Activated naive CD4-positive, alpha-beta T cell treated with anti-CD3 and anti-CD28 coated beads, Interleukin-2, amount 50 U/mL, for 72 hours (primary cell): Measurements from ENCODE around the gene LRP1B. TPM values are rescaled to one million over a fixed set of nuclear protein-coding genes. Genes with fewer than 3 reads are reported as not detected.

Experiments used
- ATAC-seq, 2 donors: fragments of 150-1000 bp; cut with Tn5 transposase; 2 replicates each; pipeline ENCODE4 v1.10.0; 2021; ENCODE audit warnings: mild to moderate bottlenecking in 2 of 2, moderate library complexity in 2 of 2
- DNase-seq, 2 donors: peaks; one replicate each; pipeline ENCODE4 v3.0.0; 2021 to 2022; ENCODE audit warnings: low spot score in 2 of 2
- H3K27ac Mint-ChIP-seq, 2 donors: one replicate each; pipeline ENCODE4 v1.8.0; 2022; ENCODE audit warnings: mild to moderate bottlenecking in 2 of 2, mixed read lengths in 2 of 2
- H3K36me3 Mint-ChIP-seq, 2 donors: one replicate each; pipeline ENCODE4 v1.8.0; 2022; ENCODE audit warnings: mixed read lengths in 2 of 2
- H3K9me3 Mint-ChIP-seq, 2 donors: one replicate each; pipeline ENCODE4 v1.8.0; 2022; ENCODE audit warnings: mixed read lengths in 2 of 2
- total RNA-seq, 2 donors: library from RNA; stranded (reverse); gene quantifications; one replicate each; pipeline ENCODE4 v1.2.3, GENCODE V29; 2022

LRP1B gene
- total RNA-seq, 2 donors from 2014 or later, result not detected

GRCh38 chr2:141075753-141076152 lies 1055.1 kb downstream of the LRP1B start:
- Mint-ChIP-seq H3K27ac (no peak overlapping the region), H3K9me3 (peaks cover 0 to 4% of the 10 kb centered on the region in 2 donors), H3K36me3 (no peaks in the 10 kb centered on the region)
- DNase-seq (no peak), ATAC-seq (no peak)

DNA sequence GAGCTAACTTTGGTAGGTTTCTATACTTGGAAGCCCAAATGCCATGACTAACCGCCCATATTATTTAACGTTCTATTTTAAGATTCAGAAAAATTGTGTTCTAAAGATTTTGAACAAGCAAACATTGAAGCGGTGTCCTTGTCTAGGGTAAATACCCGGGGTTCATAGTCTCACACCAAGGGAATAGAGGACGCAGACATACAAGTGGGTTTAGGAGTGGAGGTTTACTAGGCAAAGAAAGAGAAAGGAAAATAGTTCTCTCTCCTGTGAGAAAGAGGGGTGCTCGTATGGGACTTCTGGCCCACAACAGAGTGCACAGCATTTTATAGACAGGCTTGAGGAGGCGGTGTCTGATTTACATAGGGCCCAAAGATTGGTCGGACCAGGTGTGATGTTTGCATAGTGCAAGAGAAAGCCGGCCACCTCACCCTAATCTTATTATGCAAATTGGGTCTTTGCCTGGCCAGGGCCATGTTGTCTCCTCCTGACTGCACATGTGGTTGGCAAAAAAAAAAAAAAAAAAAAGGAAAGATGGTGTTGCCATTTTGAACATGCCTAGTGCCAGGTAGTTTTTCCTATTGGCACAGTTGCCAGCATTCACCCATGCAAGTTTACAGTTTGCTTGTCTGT lies 1062.6 kb downstream of the LRP1B start:
- no peaks in the 10 kb centered on the region for H3K36me3 Mint-ChIP-seq
- no peak for ATAC-seq
- DNase-seq, result no peak
- no peak overlapping the region for H3K27ac Mint-ChIP-seq
- H3K9me3 Mint-ChIP-seq, result peaks cover 12 to 21% of the 10 kb centered on the region in 2 donors

GRCh38 chr2:141065042-141065441 lies 1065.8 kb downstream of the LRP1B start:
- ATAC-seq (no peak), DNase-seq (no peak)
- no peaks in the 10 kb centered on the region for H3K36me3 Mint-ChIP-seq
- H3K27ac Mint-ChIP-seq, result no peak overlapping the region
- H3K9me3 Mint-ChIP-seq, result peaks cover 12 to 21% of the 10 kb centered on the region in 2 donors

- DNase-seq, result no peak
- H3K36me3 Mint-ChIP-seq, result no peaks in the 10 kb centered on the region
- ATAC-seq, result no peak
- no peak overlapping the region for H3K27ac Mint-ChIP-seq
- peaks cover 12 to 21% of the 10 kb centered on the region in 2 donors for H3K9me3 Mint-ChIP-seq
Measured at GRCh38 chr2:141063406-141063805, 1067.4 kb downstream of the LRP1B start.

DNA sequence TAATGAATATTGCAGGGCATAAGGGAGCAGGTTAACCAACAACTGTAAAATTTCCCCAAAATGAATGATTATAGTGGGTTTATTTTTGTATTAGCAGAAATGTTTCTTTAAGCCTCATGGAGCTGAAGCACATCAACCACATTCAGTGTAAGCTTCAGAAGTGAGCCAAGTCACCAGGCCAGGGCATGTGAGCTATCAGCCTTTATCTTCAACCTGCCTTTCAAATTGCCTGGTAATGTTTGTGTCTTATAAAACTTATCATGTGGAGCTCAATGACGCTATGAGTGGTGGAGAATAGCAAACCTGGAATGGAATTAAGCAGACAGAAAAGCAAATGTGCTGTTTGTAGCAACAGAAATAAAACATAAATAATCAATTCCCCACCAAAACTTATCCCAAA lies 1068.4 kb downstream of the LRP1B start:
- no peak for DNase-seq
- ATAC-seq, result no peak
- H3K9me3 Mint-ChIP-seq, result peaks cover 9 to 14% of the 10 kb centered on the region in 2 donors
- H3K27ac Mint-ChIP-seq, result no peak overlapping the region
- no peaks in the 10 kb centered on the region for H3K36me3 Mint-ChIP-seq

- Mint-ChIP-seq H3K27ac (no peak overlapping the region), H3K36me3 (no peaks in the 10 kb centered on the region), H3K9me3 (peaks cover 7 to 11% of the 10 kb centered on the region in 2 donors)
- ATAC-seq (no peak), DNase-seq (no peak)
Measured at GRCh38 chr2:141062031-141062430, 1068.8 kb downstream of the LRP1B start.

- H3K36me3 Mint-ChIP-seq, result no peaks in the 10 kb centered on the region
- no peak for ATAC-seq
- H3K9me3 Mint-ChIP-seq, result peaks cover 6 to 9% of the 10 kb centered on the region in 2 donors
Measured at GRCh38 chr2:141058556-141058955, 1072.3 kb downstream of the LRP1B start.

GRCh38 chr2:141055531-141055930 lies 1075.3 kb downstream of the LRP1B start:
- ATAC-seq (no peak), DNase-seq (no peak)
- H3K36me3 Mint-ChIP-seq, result no peaks in the 10 kb centered on the region
- peaks cover 5 to 11% of the 10 kb centered on the region in 2 donors for H3K9me3 Mint-ChIP-seq
- no peak overlapping the region for H3K27ac Mint-ChIP-seq

More at GRCh38 chr2:141058556-141058955, 1072.3 kb downstream of the LRP1B start:
- no peak for DNase-seq
- H3K27ac Mint-ChIP-seq, result no peak overlapping the region

DNA sequence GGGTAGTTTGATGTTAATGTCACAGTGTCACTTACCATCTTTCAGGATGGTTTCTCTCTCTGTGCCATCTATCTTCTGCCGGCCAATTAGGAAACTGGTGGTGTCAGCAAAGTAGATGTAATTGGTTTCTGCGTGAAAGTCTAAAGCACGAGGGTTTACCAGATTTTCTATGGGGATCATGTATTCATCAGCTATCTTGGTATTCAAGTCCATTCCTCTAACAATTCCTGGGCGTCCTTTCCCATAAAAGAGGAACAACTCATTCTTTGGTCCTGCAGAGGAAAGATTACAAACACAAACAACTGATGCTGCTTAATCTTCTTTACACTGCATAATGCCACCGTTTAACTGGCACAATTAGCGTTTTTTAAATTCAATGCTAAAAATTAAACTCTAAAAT lies 1081.9 kb downstream of the LRP1B start:
- Mint-ChIP-seq H3K36me3 (no peaks in the 10 kb centered on the region), H3K9me3 (peaks cover 11 to 16% of the 10 kb centered on the region in 2 donors), H3K27ac (no peak overlapping the region)
- DNase-seq (no peak), ATAC-seq (no peak)

- Mint-ChIP-seq H3K36me3 (no peaks in the 10 kb centered on the region), H3K9me3 (peaks cover 6 to 10% of the 10 kb centered on the region in 2 donors), H3K27ac (no peak overlapping the region)
- no peak for ATAC-seq
- DNase-seq, result no peak
Measured at GRCh38 chr2:141041281-141041680, 1089.5 kb downstream of the LRP1B start.

- ATAC-seq (no peak), DNase-seq (no peak)
- Mint-ChIP-seq H3K9me3 (peaks cover 10 to 11% of the 10 kb centered on the region in 2 donors), H3K36me3 (no peaks in the 10 kb centered on the region), H3K27ac (no peak overlapping the region)
Measured at GRCh38 chr2:141038341-141038740, 1092.5 kb downstream of the LRP1B start.

GRCh38 chr2:141037361-141037760 lies 1093.5 kb downstream of the LRP1B start:
- DNase-seq (no peak), ATAC-seq (no peak)
- no peaks in the 10 kb centered on the region for H3K36me3 Mint-ChIP-seq
- peaks cover 11% of the 10 kb centered on the region in 2 donors for H3K9me3 Mint-ChIP-seq
- H3K27ac Mint-ChIP-seq, result no peak overlapping the region

GRCh38 chr2:141035846-141036420 lies 1094.9 kb downstream of the LRP1B start:
- ATAC-seq (no peak), DNase-seq (no peak)
- Mint-ChIP-seq H3K36me3 (no peaks in the 10 kb centered on the region), H3K27ac (no peak overlapping the region), H3K9me3 (peaks cover 10 to 11% of the 10 kb centered on the region in 2 donors)

DNA sequence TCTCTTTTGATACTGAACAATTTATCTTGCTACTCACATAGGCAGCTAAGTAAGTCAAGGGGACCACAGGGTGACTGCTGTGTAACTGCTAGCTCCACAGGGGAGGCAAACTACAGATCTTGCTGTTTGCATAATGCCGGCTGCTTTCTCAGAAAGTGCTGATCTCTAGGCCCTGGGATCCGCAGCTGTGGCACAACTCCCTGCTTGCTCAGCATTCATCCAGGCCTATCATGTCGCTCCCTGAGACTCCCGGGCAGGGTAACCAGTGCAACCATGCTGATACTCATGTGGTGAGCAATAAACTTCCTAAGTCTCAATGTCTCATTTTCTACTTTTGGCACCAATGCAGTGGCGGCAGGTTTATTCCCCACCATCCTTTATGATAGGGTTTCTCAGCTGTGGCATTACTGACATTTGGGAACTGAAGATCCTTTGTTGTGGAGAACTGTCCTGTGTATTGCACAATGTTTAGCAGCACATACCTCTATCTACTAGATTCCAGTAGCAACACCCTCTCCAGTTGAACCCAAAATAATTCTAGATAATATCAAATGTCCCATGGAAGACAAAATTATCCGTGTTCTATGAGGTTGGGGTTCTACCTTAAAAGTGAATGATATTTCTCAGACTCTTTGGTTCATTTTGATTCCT lies 1101.3 kb downstream of the LRP1B start:
- Mint-ChIP-seq H3K36me3 (no peaks in the 10 kb centered on the region), H3K27ac (no peak overlapping the region), H3K9me3 (peaks cover 6 to 16% of the 10 kb centered on the region in 2 donors)
- no peak for DNase-seq
- no peak for ATAC-seq

GRCh38 chr2:141027221-141027620 lies 1103.6 kb downstream of the LRP1B start:
- DNase-seq, result no peak
- H3K36me3 Mint-ChIP-seq, result no peaks in the 10 kb centered on the region
- H3K9me3 Mint-ChIP-seq, result peaks cover 6 to 13% of the 10 kb centered on the region in 2 donors

GRCh38 chr2:141021611-141022010 lies 1109.2 kb downstream of the LRP1B start:
- H3K27ac Mint-ChIP-seq, result no peak overlapping the region
- H3K36me3 Mint-ChIP-seq, result no peaks in the 10 kb centered on the region
- DNase-seq, result no peak
- ATAC-seq, result no peak
- H3K9me3 Mint-ChIP-seq, result peaks cover 0 to 8% of the 10 kb centered on the region in 2 donors

More at GRCh38 chr2:141027221-141027620, 1103.6 kb downstream of the LRP1B start:
- ATAC-seq, result no peak
- no peak overlapping the region for H3K27ac Mint-ChIP-seq

GRCh38 chr2:141021109-141021508 lies 1109.7 kb downstream of the LRP1B start:
- Mint-ChIP-seq H3K9me3 (peaks cover 0 to 8% of the 10 kb centered on the region in 2 donors), H3K27ac (no peak overlapping the region), H3K36me3 (no peaks in the 10 kb centered on the region)
- DNase-seq (no peak), ATAC-seq (no peak)
